Measurements from ENCODE around the gene CBX2. TPM values are rescaled to one million over a fixed set of nuclear protein-coding genes. Genes with fewer than 3 reads are reported as not detected.

The CBX2 gene
- total RNA-seq, 2 donors from 2014 or later: 1.6 to 2.0 TPM

DNA sequence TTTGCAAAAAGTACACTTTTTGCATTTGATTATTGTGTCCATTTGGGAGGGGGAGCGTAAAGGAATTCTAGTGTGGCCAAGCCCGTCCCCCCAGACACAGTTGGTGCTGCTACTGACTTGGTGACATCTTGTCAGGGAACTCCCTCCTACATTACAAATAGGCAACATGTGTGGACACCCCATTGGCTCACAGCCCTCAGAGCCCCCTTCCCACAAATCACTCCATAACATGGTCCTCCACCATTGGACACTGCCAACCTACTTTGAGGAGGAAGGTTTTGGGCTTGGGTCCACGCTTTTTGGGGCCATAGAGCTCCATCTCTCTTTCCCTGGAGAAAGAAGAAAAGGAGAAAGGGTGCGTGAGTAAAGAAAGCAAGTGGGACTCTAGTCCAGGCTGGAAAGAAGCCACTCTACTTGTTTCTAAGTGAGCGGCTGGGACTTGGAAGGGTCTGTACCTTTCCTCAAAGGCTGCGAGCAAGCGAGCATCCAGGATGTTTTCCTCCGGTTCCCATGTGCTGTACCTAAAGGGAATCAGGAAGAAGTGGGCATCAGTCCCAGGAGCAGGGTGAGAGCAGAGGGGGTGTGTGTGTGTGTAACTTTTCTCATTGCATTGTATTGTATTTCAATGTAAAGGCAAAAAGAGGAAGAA, 18.0 kb downstream of the CBX2 start:
- Histone ChIP-seq H3K36me3 (replicated peaks in 1 of 2; ENCODE audit: insufficient read depth in 1 of 2, low read depth in 2 of 2) (no peaks in the 10 kb centered on the region), H3K4me3 (peak overlapping the region in 1 of 2 donors; percentile 44), H3K4me1 (peaks cover 48% of the 10 kb centered on the region), H3K9me3 (no peaks in the 10 kb centered on the region), H3K27me3 (peaks cover 5 to 40% of the 10 kb centered on the region in 2 donors), H3K27ac (no peak overlapping the region)
- no peak for ATAC-seq
- DNase-seq: no peak
- 73 to 77% methylated on average over 8 of the region's 8 CpGs for WGBS, 2 donors
- TF ChIP-seq, protein P1, sequence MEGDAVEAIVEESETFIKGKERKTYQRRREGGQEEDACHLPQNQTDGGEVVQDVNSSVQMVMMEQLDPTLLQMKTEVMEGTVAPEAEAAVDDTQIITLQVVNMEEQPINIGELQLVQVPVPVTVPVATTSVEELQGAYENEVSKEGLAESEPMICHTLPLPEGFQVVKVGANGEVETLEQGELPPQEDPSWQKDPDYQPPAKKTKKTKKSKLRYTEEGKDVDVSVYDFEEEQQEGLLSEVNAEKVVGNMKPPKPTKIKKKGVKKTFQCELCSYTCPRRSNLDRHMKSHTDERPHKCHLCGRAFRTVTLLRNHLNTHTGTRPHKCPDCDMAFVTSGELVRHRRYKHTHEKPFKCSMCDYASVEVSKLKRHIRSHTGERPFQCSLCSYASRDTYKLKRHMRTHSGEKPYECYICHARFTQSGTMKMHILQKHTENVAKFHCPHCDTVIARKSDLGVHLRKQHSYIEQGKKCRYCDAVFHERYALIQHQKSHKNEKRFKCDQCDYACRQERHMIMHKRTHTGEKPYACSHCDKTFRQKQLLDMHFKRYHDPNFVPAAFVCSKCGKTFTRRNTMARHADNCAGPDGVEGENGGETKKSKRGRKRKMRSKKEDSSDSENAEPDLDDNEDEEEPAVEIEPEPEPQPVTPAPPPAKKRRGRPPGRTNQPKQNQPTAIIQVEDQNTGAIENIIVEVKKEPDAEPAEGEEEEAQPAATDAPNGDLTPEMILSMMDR (IDR thresholded peaks at IDR 0.05): no peak
- intact Hi-C loops (cut with DNase I): loop anchor here (10.0 kb wide), 1 partner anchor 49 kb away; no protein-coding TSS in a partner anchor

DNA sequence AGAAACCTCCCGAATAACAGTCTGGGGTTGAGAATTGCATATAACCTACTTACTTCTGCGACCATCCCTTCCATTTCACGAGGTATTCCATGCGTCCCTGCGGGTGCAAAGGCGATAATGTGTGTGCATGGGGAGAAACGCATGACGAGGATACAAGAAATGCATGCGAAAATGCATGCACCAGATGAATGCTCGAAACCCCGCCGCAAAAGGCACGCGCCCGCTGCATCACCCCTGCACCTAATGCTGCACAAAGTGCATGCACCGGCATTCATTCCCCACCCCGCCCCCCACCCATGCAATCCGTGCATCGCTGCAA, 18.5 kb downstream of the CBX2 start:
- peak overlapping the region in 1 of 2 donors; percentile 44 for H3K4me3 ChIP-seq
- peak overlapping the region; percentile 74 to 91 (median 82) for H3K27ac ChIP-seq
- no peak for ATAC-seq
- H3K27me3 ChIP-seq: peaks cover 5 to 40% of the 10 kb centered on the region in 2 donors
- H3K9me3 ChIP-seq: no peaks in the 10 kb centered on the region
- no peaks in the 10 kb centered on the region for H3K36me3 ChIP-seq (replicated peaks in 1 of 2; ENCODE audit: insufficient read depth in 1 of 2, low read depth in 2 of 2)
- H3K4me1 ChIP-seq: peaks cover 48% of the 10 kb centered on the region
- intact Hi-C loops (cut with DNase I): loop anchor here (10.0 kb wide), 1 partner anchor 48 kb away; no protein-coding TSS in a partner anchor
- DNase-seq: no peak
- WGBS, 2 donors: 1 to 2% methylated on average over 14 to 18 of the region's 19 CpGs
- TF ChIP-seq, protein P1 (IDR thresholded peaks at IDR 0.05): no peak
- no peak for TF ChIP-seq POLR2A (IDR thresholded peaks at IDR 0.05)

DNA sequence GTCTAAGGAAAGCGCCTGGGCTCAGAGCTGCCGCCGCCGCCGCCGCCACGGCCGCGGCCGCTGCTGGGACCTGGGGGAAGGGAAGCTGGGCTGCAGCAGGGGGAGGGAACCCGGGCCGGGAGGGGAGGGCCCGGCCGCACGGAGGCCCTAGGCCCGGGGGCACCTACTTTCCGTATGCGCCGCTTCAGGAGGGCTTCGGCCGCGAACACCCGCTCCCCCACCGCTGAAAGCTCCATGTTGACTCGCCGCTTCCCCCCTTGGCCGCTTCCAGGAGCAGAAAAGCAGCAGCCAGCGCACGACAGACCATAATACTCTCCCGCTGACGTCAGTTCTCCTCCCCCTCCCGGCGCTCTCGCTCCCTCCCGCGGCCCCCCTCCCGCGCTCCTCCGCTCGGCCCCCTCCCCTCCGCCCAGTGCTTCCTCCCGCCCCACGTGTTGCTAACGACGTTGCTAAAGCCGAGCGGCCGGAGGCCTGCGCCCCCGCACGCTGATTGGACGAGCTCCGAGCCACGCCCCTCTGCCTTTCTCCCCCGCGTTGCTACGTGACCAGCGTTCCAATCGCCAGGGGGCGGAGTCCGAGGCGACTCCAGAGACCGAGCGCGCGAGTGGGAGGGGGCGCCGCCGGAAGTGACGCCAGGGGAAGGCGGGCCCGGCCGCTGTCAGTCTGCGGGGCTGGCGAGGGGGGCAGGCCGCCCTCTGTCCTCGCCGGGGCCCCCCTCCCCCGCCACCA, 19.0 kb downstream of the CBX2 start, which contains the start of gene CBX8:
CBX8 (minus strand) TSS at position 315 of the 729 bp plus-strand sequence; CDS start at position 236, 79 bp downstream.
- H3K4me1 ChIP-seq: peaks cover 48% of the 10 kb centered on the region
- H3K36me3 ChIP-seq (replicated peaks in 1 of 2; ENCODE audit: insufficient read depth in 1 of 2, low read depth in 2 of 2): no peaks in the 10 kb centered on the region
- peak within 1 kb of the TSS; percentile 74 to 91 (median 82) for H3K27ac ChIP-seq
- intact Hi-C loops (cut with DNase I): loop anchor here (10.0 kb wide), 1 partner anchor 48 kb away; no protein-coding TSS in a partner anchor
- TF ChIP-seq POLR2A (IDR thresholded peaks at IDR 0.05): peak in 2 of 3 donors; percentile 55 to 58
- TF ChIP-seq, protein P1 (IDR thresholded peaks at IDR 0.05): peak in 3 of 7 experiments; percentile 14 to 56 (median 37)
- DNase-seq (peak; percentile 100), ATAC-seq (peak; percentile 92)
- H3K4me3 ChIP-seq: peak within 1 kb of the TSS; percentile 44 to 73
- 1 to 2% methylated on average over 28 to 68 of the region's 79 CpGs for WGBS, 2 donors
- no peaks in the 10 kb centered on the region for H3K9me3 ChIP-seq
- peaks cover 5 to 40% of the 10 kb centered on the region in 2 donors for H3K27me3 ChIP-seq

DNA sequence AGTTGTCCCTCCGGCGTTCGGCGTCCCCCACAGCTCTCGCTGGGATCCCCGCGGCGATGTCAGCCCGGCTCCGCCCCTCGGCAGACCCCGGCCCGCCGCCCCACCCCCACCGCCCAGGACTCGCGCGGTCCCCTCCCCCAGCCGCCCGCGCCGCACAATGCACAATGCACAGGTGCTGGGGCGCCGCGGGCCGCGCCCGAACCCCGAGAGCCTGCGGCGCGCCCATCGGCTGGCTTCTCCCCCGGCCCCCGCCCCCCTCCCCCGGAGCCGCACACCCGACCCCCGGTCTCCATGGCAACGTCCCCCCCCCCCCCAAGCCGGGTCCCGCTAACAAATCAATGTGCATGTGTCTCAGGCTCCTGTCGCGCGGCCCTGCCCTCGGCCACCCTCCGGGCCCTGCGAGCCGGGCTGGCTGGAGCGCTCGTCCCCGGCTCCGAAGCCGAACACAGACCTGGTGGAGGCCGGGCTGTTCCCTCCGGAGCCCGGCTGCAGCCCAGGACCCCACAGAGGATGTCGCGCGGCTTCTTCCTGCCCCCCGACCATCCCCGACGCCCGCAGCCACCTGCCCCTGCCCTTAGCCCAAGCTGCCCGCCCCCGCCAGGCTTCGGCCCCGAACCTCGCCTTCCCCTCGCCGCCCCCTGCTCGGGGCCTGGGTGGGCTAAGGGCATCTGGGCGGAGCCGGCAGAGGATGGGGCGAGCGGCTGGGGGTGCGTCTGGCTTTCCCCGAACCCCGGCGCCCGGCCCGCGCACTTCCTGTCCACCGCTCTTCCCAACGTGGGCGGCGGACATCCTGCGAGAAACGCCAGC, 19.7 kb downstream of the CBX2 start:
- Histone ChIP-seq H3K27ac (peak overlapping the region; percentile 59 to 91 (median 81)), H3K4me1 (peaks cover 52% of the 10 kb centered on the region), H3K4me3 (peak overlapping the region; percentile 9 to 73), H3K36me3 (replicated peaks in 1 of 2; ENCODE audit: insufficient read depth in 1 of 2, low read depth in 2 of 2) (no peaks in the 10 kb centered on the region), H3K9me3 (no peaks in the 10 kb centered on the region), H3K27me3 (peaks cover 5 to 48% of the 10 kb centered on the region in 2 donors)
- peak in 2 of 4 donors; percentile 46 to 52 for DNase-seq
- peak; percentile 14 for ATAC-seq
- intact Hi-C loops (cut with DNase I): loop anchor here (10.0 kb wide), 1 partner anchor 47 kb away; no protein-coding TSS in a partner anchor
- TF ChIP-seq, protein P1 (IDR thresholded peaks at IDR 0.05): no peak
- TF ChIP-seq POLR2A (IDR thresholded peaks at IDR 0.05): no peak
- WGBS, 2 donors: 1 to 4% methylated on average over 11 to 43 of the region's 89 CpGs
